A549 (cell line): ENCODE measurements around the gene EGFL7. TPM values are rescaled to one million over a fixed set of nuclear protein-coding genes. Genes with fewer than 3 reads are reported as not detected.

Experiments used
- ATAC-seq, 2 experiments: fragments of 200-7000 bp in 1 of 2; fragments of >200 bp in 1 of 2; cut with Nextera tagmentation in 1 of 2; cut with Tn5 transposase in 1 of 2; 3 replicates each; pipeline versions ENCODE4 v1.8.0 to v1.9.1; 2018 to 2020; ENCODE audit warnings: mild to moderate bottlenecking in 1 of 2, moderate library complexity in 1 of 2
- CTCF ChIA-PET: fragments of 300-600 bp; sonication (Branson Sonifier 250); formaldehyde crosslinking; extraction: SDS; loops from one replicate; lab custom pipeline; 2021; ENCODE audit warnings: antibody characterized with exemption, inconsistent platforms; lab: Yijun Ruan, JAX
- POLR2A ChIA-PET: fragments of 350-600 bp; formaldehyde crosslinking; extraction: SDS; loops from one replicate; lab custom pipeline; 2021; ENCODE audit warnings: antibody characterized with exemption, inconsistent platforms; lab: Yijun Ruan, JAX
- DNase-seq, 2 experiments: peaks; one replicate each; pipeline versions ENCODE4 v3.0.0 to v3.0.0-alpha.2; 2011 to 2016; ENCODE audit warnings: low read depth in 1 of 2, low spot score in 1 of 2
- FAIRE-seq: peaks from 2 replicates; lab custom pipeline; 2011; peaks lifted over from hg19 to GRCh38; lab: Jason Lieb, UNC
- H3K27ac ChIP-seq, 2 experiments: fragments of >200 bp; sonication (Bioruptor Twin); formaldehyde crosslinking; 3 replicates each; pipeline ENCODE4 v1.5.1; 2016 to 2017
- H3K4me1 ChIP-seq: fragments of >200 bp; sonication (Bioruptor Twin); formaldehyde crosslinking; 3 replicates; pipeline ENCODE4 v1.6.1; 2016
- H3K4me2 ChIP-seq: fragments of >200 bp; sonication (Bioruptor Twin); formaldehyde crosslinking; 3 replicates; pipeline ENCODE4 v1.6.1; 2016
- H3K4me3 ChIP-seq: fragments of >200 bp; sonication (Bioruptor Twin); formaldehyde crosslinking; 3 replicates; pipeline ENCODE4 v1.5.1; 2016
- H3K9me3 ChIP-seq: fragments of >200 bp; sonication (Bioruptor Twin); formaldehyde crosslinking; 3 replicates; pipeline ENCODE4 v1.6.1; 2016
- CBX2 ChIP-seq: fragments of 200-600 bp; sonication (generic); IDR thresholded peaks from 2 replicates; pipeline ENCODE4 v1.6.1; 2016; ENCODE audit warnings: low read depth, mild to moderate bottlenecking, borderline replicate concordance
- CEBPB ChIP-seq, 2 experiments: fragments of >200 bp in 1 of 2; sonication (Bioruptor Twin) in 1 of 2; formaldehyde crosslinking in 1 of 2; IDR thresholded peaks; 2 replicates each; pipeline ENCODE4 v1.6.1; 2012 to 2016
- CHD4 ChIP-seq: fragments of 200-600 bp; sonication (generic); IDR thresholded peaks from 2 replicates; pipeline ENCODE4 v1.6.1; 2016; ENCODE audit warnings: antibody characterized with exemption, mild to moderate bottlenecking, borderline replicate concordance
- EP300 ChIP-seq, 2 experiments: fragments of >200 bp; sonication (Bioruptor Twin); formaldehyde crosslinking; IDR thresholded peaks; 2 replicates in 1 of 2; 3 replicates in 1 of 2; pipeline ENCODE4 v1.6.1; 2016 to 2017
- ESRRA ChIP-seq: fragments of 150-350 bp; IDR thresholded peaks from 2 replicates; pipeline ENCODE4 v1.6.1; 2014; ENCODE audit warnings: mild to moderate bottlenecking, low read length, borderline replicate concordance
- FOSL2 ChIP-seq, 2 experiments: fragments of 450-650 bp in 1 of 2; fragments of >200 bp in 1 of 2; sonication (Bioruptor Twin) in 1 of 2; formaldehyde crosslinking; IDR thresholded peaks; 2 replicates each; pipeline versions ENCODE4 v1.5.0 to v1.6.1; 2016 to 2020; ENCODE audit warnings: mild to moderate bottlenecking in 1 of 2, moderate library complexity in 1 of 2
- FOXS1 ChIP-seq: fragments of 250-450 bp; sonication (Bioruptor Pico); IDR thresholded peaks from 2 replicates; pipeline ENCODE4 v1.5.0; 2020; ENCODE audit warnings: mild to moderate bottlenecking, moderate library complexity
- HEYL ChIP-seq: fragments of 250-450 bp; sonication (Bioruptor Pico); IDR thresholded peaks from 2 replicates; pipeline ENCODE4 v1.8.0; 2021; ENCODE audit warnings: mild to moderate bottlenecking, moderate library complexity
- HOXB13 ChIP-seq: fragments of 250-450 bp; sonication (Bioruptor Pico); IDR thresholded peaks from 2 replicates; pipeline ENCODE4 v1.5.0; 2020; ENCODE audit warnings: low read depth, mild to moderate bottlenecking, moderate library complexity
- JUNB ChIP-seq: fragments of >200 bp; sonication (Bioruptor Twin); formaldehyde crosslinking; IDR thresholded peaks from 2 replicates; pipeline ENCODE4 v1.6.1; 2016
- KDM1A ChIP-seq: fragments of 200-600 bp; sonication (generic); IDR thresholded peaks from 2 replicates; pipeline ENCODE4 v1.6.1; 2016; ENCODE audit warnings: low read depth, mild to moderate bottlenecking
- KDM5A ChIP-seq: fragments of 200-600 bp; sonication (generic); IDR thresholded peaks from 2 replicates; pipeline ENCODE4 v1.6.1; 2016; ENCODE audit warnings: antibody characterized with exemption, mild to moderate bottlenecking
- PHF8 ChIP-seq: fragments of 200-600 bp; sonication (generic); IDR thresholded peaks from 2 replicates; pipeline ENCODE4 v1.6.1; 2016; ENCODE audit warnings: low read depth, mild to moderate bottlenecking, antibody characterized with exemption, moderate library complexity, borderline replicate concordance
- POLR2AphosphoS2 ChIP-seq: conservative IDR thresholded peaks from 2 replicates; pipeline ENCODE4 v1.6.1; 2012; ENCODE audit warnings: low read length, improper control_type of control experiment, inconsistent platforms
- SMC3 ChIP-seq: fragments of >200 bp; sonication (Bioruptor Twin); formaldehyde crosslinking; IDR thresholded peaks from 3 replicates; pipeline ENCODE4 v1.6.1; 2018; ENCODE audit warnings: inconsistent platforms
- SREBF2 ChIP-seq: fragments of 450-650 bp; IDR thresholded peaks from 2 replicates; pipeline ENCODE4 v1.6.1; 2014; ENCODE audit warnings: mild to moderate bottlenecking, moderate library complexity
- TP53 ChIP-seq: fragments of 250-450 bp; sonication (Bioruptor Pico); IDR thresholded peaks from 2 replicates; pipeline ENCODE4 v1.5.0; 2021; ENCODE audit warnings: mild to moderate bottlenecking, moderate library complexity
- ZC3H11A ChIP-seq: fragments of 450-650 bp; IDR thresholded peaks from 2 replicates; pipeline ENCODE4 v1.6.1; 2014; ENCODE audit warnings: antibody characterized with exemption, mild to moderate bottlenecking
- ZSCAN20 ChIP-seq: fragments of 250-450 bp; sonication (Bioruptor Pico); IDR thresholded peaks from 2 replicates; pipeline ENCODE4 v1.8.0; 2022; ENCODE audit warnings: mild to moderate bottlenecking, moderate library complexity
- WGBS: methylation state at CpG from one replicate; pipeline ENCODE4 v1.1.6; 2017; ENCODE audit errors: missing lambda C conversion rate; 5-methylcytosine and 5-hydroxymethylcytosine counted together
- polyA plus RNA-seq, 4 experiments: library from polyadenylated mRNA; depleted of rRNA in 3 of 4; stranded (reverse); fragments of >200 nt; fragmentation: RNase III in 1 of 4; extraction: RNeasy Plus Mini Kit Qiagen cat#74134 plus additional on column Dnase treatment in 1 of 4; gene quantifications; 2 replicates in 3 of 4; 3 replicates in 1 of 4; pipeline ENCODE4 v1.2.3, GENCODE V29; 2011 to 2017
- TF ChIP-seq, protein P1 (sequence below): IDR thresholded peaks from 2 replicates; pipeline ENCODE4 v1.6.1; 2012; ENCODE audit warnings: low read depth, borderline replicate concordance
- TF ChIP-seq, protein P2 (sequence below): fragments of >200 bp; sonication (Bioruptor Twin); formaldehyde crosslinking; IDR thresholded peaks from 3 replicates; pipeline ENCODE4 v1.5.1; 2016
- TF ChIP-seq, protein P3 (sequence below): IDR thresholded peaks from 2 replicates; pipeline ENCODE4 v1.6.1; 2012
- TF ChIP-seq, protein P4 (sequence below): fragments of 250-450 bp; sonication (Bioruptor Pico); IDR thresholded peaks from 2 replicates; pipeline ENCODE4 v1.5.0; 2020; ENCODE audit warnings: low read depth, mild to moderate bottlenecking, moderate library complexity

Gene EGFL7
- polyA plus RNA-seq, 2 of the 4 experiments (the other 2 are of a cell fraction), result 19.9 to 34.4 TPM

DNA sequence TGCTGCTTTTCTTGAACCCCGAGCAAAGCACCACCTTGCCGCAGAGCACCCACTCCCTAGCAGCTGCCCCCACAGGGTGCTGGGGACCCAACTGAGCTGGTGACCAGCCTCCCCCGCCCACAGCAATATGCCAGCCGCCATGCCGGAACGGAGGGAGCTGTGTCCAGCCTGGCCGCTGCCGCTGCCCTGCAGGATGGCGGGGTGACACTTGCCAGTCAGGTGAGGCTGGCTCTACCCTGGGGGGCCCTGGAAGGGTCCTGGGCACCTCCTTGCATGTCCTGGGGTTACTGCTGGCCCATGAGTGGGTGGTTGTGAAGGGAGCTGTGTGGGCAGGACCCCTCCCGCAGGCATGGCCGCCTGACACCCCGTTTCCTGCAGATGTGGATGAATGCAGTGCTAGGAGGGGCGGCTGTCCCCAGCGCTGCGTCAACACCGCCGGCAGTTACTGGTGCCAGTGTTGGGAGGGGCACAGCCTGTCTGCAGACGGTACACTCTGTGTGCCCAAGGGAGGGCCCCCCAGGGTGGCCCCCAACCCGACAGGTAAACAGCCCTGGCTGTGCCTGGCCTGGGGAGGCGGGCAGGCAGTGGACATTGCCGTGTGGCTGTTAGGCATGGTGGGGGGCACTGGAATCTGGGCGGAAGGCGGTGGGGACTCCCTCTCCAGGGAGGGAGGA is 7.2 kb downstream of the EGFL7 start:
- Histone ChIP-seq H3K4me2 (no peak overlapping the region), H3K27ac (no peak overlapping the region), H3K4me1 (peaks cover 45% of the 10 kb centered on the region), H3K4me3 (no peak overlapping the region), H3K9me3 (no peaks in the 10 kb centered on the region)
- ATAC-seq, result no peak
- no peak for FAIRE-seq
- no peak for DNase-seq
- 90% methylated on average over 11 of the region's 23 CpGs for WGBS
- POLR2A ChIA-PET, result no interaction called here
- TF ChIP-seq ESRRA (no peak), KDM1A (no peak), POLR2AphosphoS2 (no peak), ZSCAN20 (CRISPR knock-in tag) (no peak), PHF8 (no peak), CBX2 (no peak), SREBF2 (no peak), KDM5A (no peak), HOXB13 (CRISPR knock-in tag) (no peak), CHD4 (no peak), HEYL (CRISPR knock-in tag) (no peak), ZC3H11A (no peak)
- TF ChIP-seq, protein P1, sequence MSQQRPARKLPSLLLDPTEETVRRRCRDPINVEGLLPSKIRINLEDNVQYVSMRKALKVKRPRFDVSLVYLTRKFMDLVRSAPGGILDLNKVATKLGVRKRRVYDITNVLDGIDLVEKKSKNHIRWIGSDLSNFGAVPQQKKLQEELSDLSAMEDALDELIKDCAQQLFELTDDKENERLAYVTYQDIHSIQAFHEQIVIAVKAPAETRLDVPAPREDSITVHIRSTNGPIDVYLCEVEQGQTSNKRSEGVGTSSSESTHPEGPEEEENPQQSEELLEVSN, result no peak
- TF ChIP-seq, protein P2, sequence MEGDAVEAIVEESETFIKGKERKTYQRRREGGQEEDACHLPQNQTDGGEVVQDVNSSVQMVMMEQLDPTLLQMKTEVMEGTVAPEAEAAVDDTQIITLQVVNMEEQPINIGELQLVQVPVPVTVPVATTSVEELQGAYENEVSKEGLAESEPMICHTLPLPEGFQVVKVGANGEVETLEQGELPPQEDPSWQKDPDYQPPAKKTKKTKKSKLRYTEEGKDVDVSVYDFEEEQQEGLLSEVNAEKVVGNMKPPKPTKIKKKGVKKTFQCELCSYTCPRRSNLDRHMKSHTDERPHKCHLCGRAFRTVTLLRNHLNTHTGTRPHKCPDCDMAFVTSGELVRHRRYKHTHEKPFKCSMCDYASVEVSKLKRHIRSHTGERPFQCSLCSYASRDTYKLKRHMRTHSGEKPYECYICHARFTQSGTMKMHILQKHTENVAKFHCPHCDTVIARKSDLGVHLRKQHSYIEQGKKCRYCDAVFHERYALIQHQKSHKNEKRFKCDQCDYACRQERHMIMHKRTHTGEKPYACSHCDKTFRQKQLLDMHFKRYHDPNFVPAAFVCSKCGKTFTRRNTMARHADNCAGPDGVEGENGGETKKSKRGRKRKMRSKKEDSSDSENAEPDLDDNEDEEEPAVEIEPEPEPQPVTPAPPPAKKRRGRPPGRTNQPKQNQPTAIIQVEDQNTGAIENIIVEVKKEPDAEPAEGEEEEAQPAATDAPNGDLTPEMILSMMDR, result no peak
- TF ChIP-seq, protein P3, sequence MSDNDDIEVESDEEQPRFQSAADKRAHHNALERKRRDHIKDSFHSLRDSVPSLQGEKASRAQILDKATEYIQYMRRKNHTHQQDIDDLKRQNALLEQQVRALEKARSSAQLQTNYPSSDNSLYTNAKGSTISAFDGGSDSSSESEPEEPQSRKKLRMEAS, result no peak
- CTCF ChIA-PET, result interaction anchor here (0.8 to 2.7 kb wide), 6 partner anchors 11 to 38 kb away, joined by 3 to 17 read pairs (median 4); no protein-coding TSS in a partner anchor

DNA sequence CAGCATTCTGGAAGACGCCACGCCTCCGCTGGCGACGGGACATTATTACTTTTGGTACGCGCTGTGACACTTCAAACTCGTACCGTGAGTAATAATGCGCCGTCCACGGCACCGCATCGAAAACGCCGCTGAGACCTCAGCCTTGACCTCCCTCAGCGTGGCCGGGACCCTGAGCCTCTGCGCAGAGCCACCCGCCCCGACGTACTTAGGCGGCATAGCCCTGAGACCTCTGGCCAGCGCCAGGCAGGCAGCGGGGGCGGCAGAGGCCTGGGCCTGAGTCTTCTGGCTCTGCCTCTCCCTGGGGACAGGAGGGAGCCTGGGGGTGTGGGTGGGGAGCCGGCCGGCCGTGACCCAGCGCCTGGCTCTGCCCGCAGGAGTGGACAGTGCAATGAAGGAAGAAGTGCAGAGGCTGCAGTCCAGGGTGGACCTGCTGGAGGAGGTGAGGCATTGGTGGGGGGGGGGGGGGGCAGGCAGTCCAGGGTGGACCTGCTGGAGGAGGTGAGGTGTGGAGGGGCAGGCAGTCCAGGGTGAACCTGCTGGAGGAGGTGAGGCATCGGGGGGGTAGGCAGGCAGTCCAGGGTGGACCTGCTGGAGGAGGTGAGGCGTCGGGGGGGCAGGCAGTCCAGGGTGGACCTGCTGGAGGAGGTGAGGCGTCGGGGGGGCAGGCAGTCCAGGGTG is 8.0 kb downstream of the EGFL7 start:
- POLR2A ChIA-PET, result interaction anchor here (1.3 kb wide), 1 partner anchor 23 kb away, joined by 6 read pairs; no protein-coding TSS in a partner anchor
- FAIRE-seq (no peak), DNase-seq (no peak), ATAC-seq (no peak)
- CTCF ChIA-PET, result interaction anchor here (0.7 to 7.9 kb wide), 15 partner anchors 9 to 184 kb away, joined by 3 to 186 read pairs (median 9); partner anchors contain the start of genes AGPAT2 and EGFL7
- WGBS, result 94% methylated on average over 20 of the region's 36 CpGs
- H3K9me3 ChIP-seq, result no peaks in the 10 kb centered on the region
- peaks cover 50% of the 10 kb centered on the region for H3K4me1 ChIP-seq
- H3K4me3 ChIP-seq, result no peak overlapping the region
- TF ChIP-seq CEBPB (IDR thresholded peaks at IDR 0.05), result no peak
- TF ChIP-seq FOXS1 (CRISPR knock-in tag), result no peak
- TF ChIP-seq TP53 (CRISPR knock-in tag), result no peak
- TF ChIP-seq FOSL2 (IDR thresholded peaks at IDR 0.05), result no peak
- no peak for TF ChIP-seq FOSL2 (CRISPR knock-in tag; IDR thresholded peaks at IDR 0.05)
- TF ChIP-seq HOXB13 (CRISPR knock-in tag), result no peak
- TF ChIP-seq, protein P4, sequence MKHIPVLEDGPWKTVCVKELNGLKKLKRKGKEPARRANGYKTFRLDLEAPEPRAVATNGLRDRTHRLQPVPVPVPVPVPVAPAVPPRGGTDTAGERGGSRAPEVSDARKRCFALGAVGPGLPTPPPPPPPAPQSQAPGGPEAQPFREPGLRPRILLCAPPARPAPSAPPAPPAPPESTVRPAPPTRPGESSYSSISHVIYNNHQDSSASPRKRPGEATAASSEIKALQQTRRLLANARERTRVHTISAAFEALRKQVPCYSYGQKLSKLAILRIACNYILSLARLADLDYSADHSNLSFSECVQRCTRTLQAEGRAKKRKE (CRISPR knock-in tag), result no peak
- TF ChIP-seq EP300 (IDR thresholded peaks at IDR 0.05), result no peak
- no peak for TF ChIP-seq SMC3
- no peak for TF ChIP-seq ZSCAN20 (CRISPR knock-in tag)
- TF ChIP-seq CBX2, result no peak
- no peak for TF ChIP-seq JUNB
- no peak for TF ChIP-seq HEYL (CRISPR knock-in tag)
- H3K27ac ChIP-seq, result no peak overlapping the region
- no peak overlapping the region for H3K4me2 ChIP-seq
